ENCODE data around the gene TMEM240. TPM values are rescaled to one million over a fixed set of nuclear protein-coding genes. Genes with fewer than 3 reads are reported as not detected.

TMEM240 gene
- total RNA-seq, 2 experiments from 2014 or later: 1.0 to 1.1 TPM

DNA sequence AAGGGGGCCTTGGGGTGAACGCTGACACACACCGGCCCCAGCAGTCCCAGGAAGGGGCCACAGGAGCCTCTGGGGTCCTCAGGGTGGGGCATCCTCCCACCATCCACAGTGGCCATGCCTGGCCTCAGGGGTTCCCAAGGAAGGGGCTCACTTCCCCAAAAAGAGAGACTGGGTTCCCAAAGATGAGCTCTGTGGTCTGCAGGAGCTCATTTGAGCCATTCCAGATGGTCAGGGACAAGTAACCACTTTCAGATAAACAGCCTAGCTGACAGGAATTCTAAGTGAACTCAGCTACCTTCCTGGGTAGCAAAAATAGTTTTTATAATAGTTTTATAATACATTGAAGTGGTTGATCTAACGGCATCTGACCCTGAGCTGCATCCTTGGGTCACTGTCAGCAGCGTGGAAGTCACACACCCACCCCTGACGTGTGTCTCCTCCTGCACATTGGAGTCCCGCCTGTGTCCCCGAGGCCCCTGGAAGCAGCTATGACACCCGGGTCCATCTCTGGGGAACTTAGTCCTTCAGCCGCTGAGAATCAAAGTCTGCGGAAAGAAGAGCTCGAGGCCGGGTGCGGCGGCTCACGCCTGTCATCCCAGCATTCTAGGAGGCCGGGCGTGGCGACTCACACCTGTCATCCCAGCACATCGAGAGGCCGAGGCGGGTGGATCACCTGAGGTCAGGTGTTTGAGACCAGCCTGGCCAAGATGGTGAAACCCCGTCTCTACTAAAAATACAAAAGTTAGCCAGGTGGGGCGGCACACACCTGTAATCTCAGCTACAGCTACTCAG is 5.7 kb upstream of the TMEM240 start:
- no peak overlapping the region for H3K27ac Mint-ChIP-seq
- H3K4me3 Mint-ChIP-seq: no peak overlapping the region
- DNase-seq: no peak
- CTCF ChIA-PET: no interaction called here
- POLR2A ChIA-PET: no interaction called here
- H3K4me1 Mint-ChIP-seq (ENCODE audit: low read depth): peaks cover 5% of the 10 kb centered on the region
- H3K27me3 Mint-ChIP-seq (ENCODE audit: low read depth): no peaks in the 10 kb centered on the region
- peaks cover 15% of the 10 kb centered on the region for H3K36me3 Mint-ChIP-seq (ENCODE audit: low read depth)
- no peak for ATAC-seq
- no peaks in the 10 kb centered on the region for H3K9me3 Mint-ChIP-seq (ENCODE audit: insufficient read depth)

GRCh38 chr1:1544544-1544943 is 4.1 kb upstream of the TMEM240 start:
- peaks cover 15% of the 10 kb centered on the region for H3K36me3 Mint-ChIP-seq (ENCODE audit: low read depth)
- ATAC-seq: no peak
- ChIA-PET CTCF (no interaction called here), POLR2A (no interaction called here)
- no peaks in the 10 kb centered on the region for H3K27me3 Mint-ChIP-seq (ENCODE audit: low read depth)
- H3K27ac Mint-ChIP-seq: no peak overlapping the region
- no peaks in the 10 kb centered on the region for H3K9me3 Mint-ChIP-seq (ENCODE audit: insufficient read depth)
- peaks cover 5% of the 10 kb centered on the region for H3K4me1 Mint-ChIP-seq (ENCODE audit: low read depth)
- no peak for DNase-seq
- H3K4me3 Mint-ChIP-seq: no peak overlapping the region

- ChIA-PET POLR2A (no interaction called here), CTCF (no interaction called here)
- DNase-seq (no peak), ATAC-seq (no peak)
- Mint-ChIP-seq H3K27ac (no peak overlapping the region), H3K27me3 (ENCODE audit: low read depth) (no peaks in the 10 kb centered on the region), H3K4me1 (ENCODE audit: low read depth) (peaks cover 5% of the 10 kb centered on the region), H3K36me3 (ENCODE audit: low read depth) (peaks cover 15% of the 10 kb centered on the region), H3K4me3 (no peak overlapping the region), H3K9me3 (ENCODE audit: insufficient read depth) (no peaks in the 10 kb centered on the region)
Measured at GRCh38 chr1:1543706-1544099, 3.3 kb upstream of the TMEM240 start.

DNA sequence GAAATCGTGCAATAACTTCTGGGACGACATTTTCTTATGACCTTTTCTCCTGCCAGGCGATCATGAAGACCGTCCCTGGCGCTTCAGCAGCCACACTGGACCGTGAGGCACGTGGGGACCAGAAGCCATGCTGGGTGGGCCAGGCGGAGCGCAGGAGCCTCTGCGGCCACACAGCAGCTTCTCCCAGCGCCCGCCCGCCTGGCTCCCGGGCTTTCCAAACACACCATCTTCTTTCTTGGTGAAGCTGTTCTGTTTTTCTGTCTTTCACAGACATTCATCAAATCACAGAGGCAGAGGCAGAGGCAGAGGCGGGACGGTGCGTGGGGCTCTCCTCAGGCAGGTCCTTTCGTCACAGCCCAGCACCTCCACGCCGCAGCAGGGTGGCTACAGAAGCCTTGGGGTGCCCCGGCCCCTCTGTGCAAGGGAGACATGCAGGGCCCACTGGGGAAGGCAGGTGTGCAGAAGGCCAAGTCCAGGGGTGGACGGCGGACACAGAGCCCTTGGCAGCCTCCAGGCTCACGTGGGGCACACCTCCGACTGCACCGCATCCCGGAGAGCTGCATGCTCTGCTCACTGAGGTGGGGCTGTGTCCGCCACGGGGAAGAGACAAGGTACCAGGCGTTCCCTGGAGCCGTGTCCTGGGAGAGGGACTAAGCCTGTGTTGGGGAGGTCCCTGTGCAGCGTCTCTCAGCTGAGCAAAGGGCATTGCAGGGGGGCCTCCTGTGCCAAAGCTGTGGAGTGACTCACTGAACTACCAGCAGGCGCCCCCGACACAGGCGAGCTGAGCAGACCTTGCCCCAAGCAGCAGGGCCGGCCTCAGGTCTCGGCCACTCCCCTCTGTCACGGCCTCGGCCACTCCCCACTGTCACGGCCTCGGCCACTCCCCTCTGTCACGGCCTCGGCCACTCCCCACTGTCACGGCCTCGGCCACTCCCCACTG is 2.6 kb upstream of the TMEM240 start:
- H3K36me3 Mint-ChIP-seq (ENCODE audit: low read depth): peaks cover 15% of the 10 kb centered on the region
- no peaks in the 10 kb centered on the region for H3K27me3 Mint-ChIP-seq (ENCODE audit: low read depth)
- H3K9me3 Mint-ChIP-seq (ENCODE audit: insufficient read depth): no peaks in the 10 kb centered on the region
- H3K27ac Mint-ChIP-seq: no peak overlapping the region
- ChIA-PET POLR2A (no interaction called here), CTCF (interaction anchor here (1.5 kb wide), 1 partner anchor 102 kb away, joined by 3 read pairs; no protein-coding TSS in a partner anchor)
- ATAC-seq (no peak), DNase-seq (no peak)
- H3K4me1 Mint-ChIP-seq (ENCODE audit: low read depth): peaks cover 5% of the 10 kb centered on the region
- H3K4me3 Mint-ChIP-seq: no peak overlapping the region

- ChIA-PET POLR2A (no interaction called here), CTCF (interaction anchor here (1.5 kb wide), 1 partner anchor 101 kb away, joined by 3 read pairs; no protein-coding TSS in a partner anchor)
- ATAC-seq: no peak
- Mint-ChIP-seq H3K27me3 (ENCODE audit: low read depth) (no peaks in the 10 kb centered on the region), H3K9me3 (ENCODE audit: insufficient read depth) (no peaks in the 10 kb centered on the region), H3K27ac (no peak overlapping the region), H3K36me3 (ENCODE audit: low read depth) (peaks cover 13% of the 10 kb centered on the region), H3K4me3 (no peak overlapping the region), H3K4me1 (ENCODE audit: low read depth) (peaks cover 5% of the 10 kb centered on the region)
- no peak for DNase-seq
Measured at GRCh38 chr1:1541956-1542765, 1.7 kb upstream of the TMEM240 start.

- ATAC-seq (no peak), DNase-seq (no peak)
- Mint-ChIP-seq H3K4me3 (no peak overlapping the region), H3K4me1 (ENCODE audit: low read depth) (peaks cover 5% of the 10 kb centered on the region), H3K9me3 (ENCODE audit: insufficient read depth) (no peaks in the 10 kb centered on the region), H3K27me3 (ENCODE audit: low read depth) (no peaks in the 10 kb centered on the region), H3K36me3 (ENCODE audit: low read depth) (peaks cover 13% of the 10 kb centered on the region), H3K27ac (no peak overlapping the region)
- CTCF ChIA-PET: no interaction called here
- POLR2A ChIA-PET: no interaction called here
Measured at GRCh38 chr1:1540818-1541628, 599 bp upstream of the TMEM240 start.

- DNase-seq (no peak), ATAC-seq (no peak)
- H3K9me3 Mint-ChIP-seq (ENCODE audit: insufficient read depth): no peaks in the 10 kb centered on the region
- no peak overlapping the region for H3K4me3 Mint-ChIP-seq
- ChIA-PET POLR2A (no interaction called here), CTCF (no interaction called here)
- peaks cover 11% of the 10 kb centered on the region for H3K36me3 Mint-ChIP-seq (ENCODE audit: low read depth)
- H3K27ac Mint-ChIP-seq: no peak overlapping the region
- peaks cover 5% of the 10 kb centered on the region for H3K4me1 Mint-ChIP-seq (ENCODE audit: low read depth)
- H3K27me3 Mint-ChIP-seq (ENCODE audit: low read depth): no peaks in the 10 kb centered on the region
Measured at GRCh38 chr1:1539310-1540089, 924 bp downstream of the TMEM240 start.

- H3K36me3 Mint-ChIP-seq (ENCODE audit: low read depth): peaks cover 11% of the 10 kb centered on the region
- no peak overlapping the region for H3K27ac Mint-ChIP-seq
- DNase-seq: no peak
- no peaks in the 10 kb centered on the region for H3K27me3 Mint-ChIP-seq (ENCODE audit: low read depth)
- no peak overlapping the region for H3K4me3 Mint-ChIP-seq
- ChIA-PET POLR2A (no interaction called here), CTCF (no interaction called here)
- H3K9me3 Mint-ChIP-seq (ENCODE audit: insufficient read depth): no peaks in the 10 kb centered on the region
- H3K4me1 Mint-ChIP-seq (ENCODE audit: low read depth): peaks cover 5% of the 10 kb centered on the region
- ATAC-seq: no peak
Measured at GRCh38 chr1:1538989-1539309, 1.5 kb downstream of the TMEM240 start.

- H3K4me1 Mint-ChIP-seq (ENCODE audit: low read depth): peaks cover 5% of the 10 kb centered on the region
- CTCF ChIA-PET: no interaction called here
- H3K4me3 Mint-ChIP-seq: no peak overlapping the region
- H3K27ac Mint-ChIP-seq: no peak overlapping the region
- H3K9me3 Mint-ChIP-seq (ENCODE audit: insufficient read depth): no peaks in the 10 kb centered on the region
- H3K36me3 Mint-ChIP-seq (ENCODE audit: low read depth): peaks cover 11% of the 10 kb centered on the region
- ATAC-seq: no peak
- no peaks in the 10 kb centered on the region for H3K27me3 Mint-ChIP-seq (ENCODE audit: low read depth)
- POLR2A ChIA-PET: no interaction called here
- DNase-seq: no peak
Measured at GRCh38 chr1:1538334-1538733, 2.1 kb downstream of the TMEM240 start.

- CTCF ChIA-PET: no interaction called here
- Mint-ChIP-seq H3K4me3 (no peak overlapping the region), H3K36me3 (ENCODE audit: low read depth) (peaks cover 12% of the 10 kb centered on the region), H3K27ac (no peak overlapping the region), H3K27me3 (ENCODE audit: low read depth) (no peaks in the 10 kb centered on the region), H3K9me3 (ENCODE audit: insufficient read depth) (no peaks in the 10 kb centered on the region), H3K4me1 (ENCODE audit: low read depth) (peaks cover 5% of the 10 kb centered on the region)
- POLR2A ChIA-PET: no interaction called here
- ATAC-seq (no peak), DNase-seq (no peak)
Measured at GRCh38 chr1:1537626-1538250, 2.7 kb downstream of the TMEM240 start.

All from activated CD8-positive, alpha-beta T cell treated with anti-CD3 and anti-CD28 coated beads, Interleukin-2, amount 10 ng/mL, durations not matched to agents 7 days and 5 days (primary cell).